GM19395 (cell line): Measurements from ENCODE around the gene HNRNPA1.
A peak's percentile ranks its signal among the peaks of the same experiment; 100 is the strongest.
"Not testable (repeated sequence)": the region's sequence is repeated elsewhere in the genome, so short reads cannot be mapped to it uniquely, and the experiment has no call there.

Source experiments
- ATAC-seq: cut with Tn5 transposase; IDR thresholded peaks from one replicate; pipeline ENCODE4 v1.9.1; 2021; ENCODE audit warnings: mild to moderate bottlenecking, moderate library complexity; ENCODE audit not compliant: unreplicated experiment

Gene HNRNPA1

GRCh38 chr12:54296393-54297099 lies 16.0 kb downstream of the HNRNPA1 start:
- no peak for ATAC-seq

- no peak for ATAC-seq
These were observed 18.4 kb downstream of the HNRNPA1 start for GRCh38 chr12:54298904-54299303.

GRCh38 chr12:54299515-54300224 lies 19.1 kb downstream of the HNRNPA1 start:
- no peak for ATAC-seq

GRCh38 chr12:54300225-54300731 lies 19.8 kb downstream of the HNRNPA1 start:
- no peak for ATAC-seq

GRCh38 chr12:54300732-54301427 lies 20.4 kb downstream of the HNRNPA1 start, which contains the start of gene NFE2:
NFE2 (minus strand) TSS chr12:54301015; CDS start chr12:54295248, 5,767 bp downstream.
- no peak for ATAC-seq

- ATAC-seq = no peak
These were observed 21.0 kb downstream of the HNRNPA1 start for GRCh38 chr12:54301428-54302048.

- ATAC-seq = no peak
These were observed 23.1 kb downstream of the HNRNPA1 start for GRCh38 chr12:54303640-54304039.

- no peak for ATAC-seq
These were observed 23.8 kb downstream of the HNRNPA1 start for GRCh38 chr12:54304187-54304810.

- ATAC-seq = no peak
These were observed 26.6 kb downstream of the HNRNPA1 start for GRCh38 chr12:54306925-54307741.

- no peak for ATAC-seq
These were observed 30.5 kb downstream of the HNRNPA1 start for GRCh38 chr12:54311051-54311450.

- ATAC-seq = not testable (repeated sequence)
These were observed 31.8 kb downstream of the HNRNPA1 start for GRCh38 chr12:54312309-54312708.

GRCh38 chr12:54321363-54321762 lies 40.8 kb downstream of the HNRNPA1 start:
- ATAC-seq = no peak

GRCh38 chr12:54324617-54325441 lies 44.3 kb downstream of the HNRNPA1 start, which contains the start of gene COPZ1:
COPZ1 (plus strand) TSS chr12:54325131; CDS start chr12:54325164, 33 bp downstream.
- peak; percentile 99 for ATAC-seq

- ATAC-seq = not testable (repeated sequence)
These were observed 45.0 kb downstream of the HNRNPA1 start for GRCh38 chr12:54325442-54326109.

GRCh38 chr12:54328595-54329337 lies 48.2 kb downstream of the HNRNPA1 start:
- no peak for ATAC-seq

GRCh38 chr12:54329759-54330158 lies 49.2 kb downstream of the HNRNPA1 start:
- ATAC-seq = no peak

GRCh38 chr12:54330442-54330841 lies 49.9 kb downstream of the HNRNPA1 start:
- ATAC-seq = no peak
